GM12878 (cell line): ENCODE results near the gene FOXP1. TPM values are rescaled to one million over a fixed set of nuclear protein-coding genes. Genes with fewer than 3 reads are reported as not detected.

Experiments
- ATAC-seq: fragments of 200-7000 bp; cut with Tn5 transposase; 3 replicates; pipeline ENCODE4 v1.9.1; 2020; ENCODE audit warnings: mild to moderate bottlenecking, moderate library complexity
- BruUV-seq: library from RNA; stranded (reverse); fragments of 400-500 nt; replicated peaks from 2 replicates; lab custom pipeline; 2021; lab: Mats Ljungman, UMichigan
- CTCF ChIA-PET: fragments of 300-600 bp; sonication (Branson Sonifier 250); formaldehyde crosslinking; extraction: SDS; loops from one replicate; lab custom pipeline; 2021; ENCODE audit warnings: inconsistent platforms; lab: Yijun Ruan, JAX
- POLR2A ChIA-PET: fragments of 350-600 bp; formaldehyde crosslinking; extraction: SDS; loops from one replicate; lab custom pipeline; 2021; ENCODE audit warnings: inconsistent platforms; lab: Charles Lee
- RAD21 ChIA-PET: fragments of 300-600 bp; sonication (Branson Sonifier 250); formaldehyde crosslinking; loops from one replicate; lab custom pipeline; 2023; ENCODE audit warnings: antibody characterized with exemption; ENCODE audit not compliant: unreplicated experiment; lab: Charles Lee
- SMC1A ChIA-PET: fragments of 300-600 bp; sonication (Branson Sonifier 250); formaldehyde crosslinking; loops from one replicate; lab custom pipeline; 2023; ENCODE audit not compliant: unreplicated experiment, uncharacterized antibody; lab: Charles Lee
- DNase-seq: peaks from one replicate; pipeline ENCODE4 v3.0.0-alpha.2; 2011; ENCODE audit warnings: low read depth, low spot score
- FAIRE-seq: peaks from 3 replicates; lab custom pipeline; 2011; peaks lifted over from hg19 to GRCh38; lab: Jason Lieb, UNC
- H2AFZ ChIP-seq: 2 replicates; pipeline ENCODE4 v1.6.0; 2011; ENCODE audit warnings: low read depth, low read length, control low read depth; ENCODE audit not compliant: control insufficient read depth
- H3K27ac ChIP-seq: 2 replicates; pipeline ENCODE4 v1.5.1; 2011; ENCODE audit warnings: control low read depth; ENCODE audit not compliant: control insufficient read depth, insufficient read depth
- H3K27me3 ChIP-seq, 2 experiments: replicated peaks in 1 of 2; 2 replicates each; pipeline versions ENCODE4 v1.6.0 to v1.6.1; 2011; ENCODE audit warnings: low read length in 1 of 2; ENCODE audit not compliant: control insufficient read depth in 2 of 2, insufficient read depth in 2 of 2
- H3K36me3 ChIP-seq, 2 experiments: 2 replicates each; pipeline ENCODE4 v1.5.1; 2011; ENCODE audit warnings: low read length in 1 of 2; ENCODE audit not compliant: control insufficient read depth in 2 of 2, insufficient read depth in 2 of 2
- H3K4me1 ChIP-seq: 2 replicates; pipeline ENCODE4 v1.6.1; 2011; ENCODE audit warnings: mild to moderate bottlenecking, low read length, moderate library complexity, mixed read lengths; ENCODE audit not compliant: control insufficient read depth, insufficient read depth
- H3K4me2 ChIP-seq: 2 replicates; pipeline ENCODE4 v1.6.0; 2011; ENCODE audit warnings: control low read depth; ENCODE audit not compliant: control insufficient read depth, insufficient read depth
- H3K4me3 ChIP-seq: fragments of 200-600 bp; sonication (generic); 2 replicates; pipeline ENCODE4 v1.5.1; 2016
- H3K79me2 ChIP-seq: 2 replicates; pipeline ENCODE4 v1.6.0; 2011; ENCODE audit warnings: low read length; ENCODE audit not compliant: control insufficient read depth, insufficient read depth
- H3K9ac ChIP-seq: 2 replicates; pipeline ENCODE4 v1.8.0; 2011; ENCODE audit warnings: low read length, control low read depth, mixed read lengths; ENCODE audit not compliant: control insufficient read depth, insufficient read depth
- H3K9me3 ChIP-seq: replicated peaks from 3 replicates; pipeline ENCODE4 v1.5.1; 2011; ENCODE audit warnings: mild to moderate bottlenecking, low read length; ENCODE audit not compliant: control insufficient read depth, insufficient read depth
- H4K20me1 ChIP-seq: 2 replicates; pipeline ENCODE4 v1.6.0; 2011; ENCODE audit not compliant: control insufficient read depth, insufficient read depth
- CBFB ChIP-seq: IDR thresholded peaks from 2 replicates; pipeline ENCODE4 v1.6.1; 2016; ENCODE audit warnings: antibody characterized with exemption, low read depth
- CEBPZ ChIP-seq: fragments of 150-350 bp; IDR thresholded peaks from 2 replicates; pipeline ENCODE4 v1.6.1; 2016; ENCODE audit warnings: low read depth, low read length
- CHD4 ChIP-seq: fragments of 200-600 bp; sonication (generic); IDR thresholded peaks from 2 replicates; pipeline ENCODE4 v1.6.1; 2016; ENCODE audit warnings: mild to moderate bottlenecking
- CREB1 ChIP-seq: IDR thresholded peaks from 2 replicates; pipeline ENCODE4 v1.6.1; 2012; ENCODE audit warnings: low read depth, mild to moderate bottlenecking, inconsistent platforms
- CUX1 ChIP-seq: IDR thresholded peaks from 2 replicates; pipeline ENCODE4 v1.6.1; 2012; ENCODE audit warnings: improper control_type of control experiment, low read depth, low read length; ENCODE audit not compliant: insufficient replicate concordance
- E2F4 ChIP-seq: IDR thresholded peaks from 2 replicates; pipeline ENCODE4 v1.6.1; 2012; ENCODE audit warnings: low read depth, low read length, improper control_type of control experiment
- TAF1 ChIP-seq: IDR thresholded peaks from 2 replicates; pipeline ENCODE4 v1.6.1; 2011; ENCODE audit warnings: mild to moderate bottlenecking, low read depth, low read length, borderline replicate concordance
- TBL1XR1 ChIP-seq: IDR thresholded peaks from 2 replicates; pipeline ENCODE4 v1.6.1; 2012; ENCODE audit warnings: low read depth, low read length, improper control_type of control experiment
- ZBTB33 ChIP-seq: fragments of 450-650 bp; IDR thresholded peaks from 2 replicates; pipeline ENCODE4 v1.6.1; 2017; ENCODE audit warnings: mild to moderate bottlenecking
- WGBS: methylation state at CpG from one replicate; pipeline ENCODE4 v1.1.6; 2016; ENCODE audit warnings: low lambda C conversion rate; ENCODE audit not compliant: insufficient replicate concordance, insufficient coverage; ENCODE audit errors: missing lambda C conversion rate; 5-methylcytosine and 5-hydroxymethylcytosine counted together
- in situ Hi-C: fragments of 300-500 bp; cut with MboI; formaldehyde crosslinking; loops from 9 replicates; pipeline ENCODE4 v1.14.3; 2018; ENCODE audit warnings: mixed read lengths
- intact Hi-C: fragments of 100-400 bp; cut with micrococcal nuclease; formaldehyde crosslinking; loops from one replicate; pipeline ENCODE4 v1.14.2; 2022; ENCODE audit not compliant: unreplicated experiment
- polyA plus RNA-seq, 11 experiments: library from polyadenylated mRNA; depleted of rRNA in 4 of 11; unstranded in 6 of 11; stranded (reverse) in 5 of 11; fragments of >200 nt; fragmentation: Nextera tagmentation in 4 of 11; fragmentation: Illumina TruSeq in 1 of 11; extraction: Ambion mirVana in 4 of 11; extraction: Trizol in 1 of 11; gene quantifications; 1 replicate in 1 of 11; 2 replicates in 10 of 11; pipeline versions ENCODE4 v1.2.1 to v1.2.3, GENCODE V29; 2011 to 2016; ENCODE audit warnings: inconsistent platforms in 2 of 11, missing spikeins in 2 of 11, low read depth in 1 of 11
- total RNA-seq, 4 experiments: library from RNA; depleted of rRNA in 3 of 4; stranded (reverse); fragments of >200 nt in 3 of 4; fragmentation: Illumina TruSeq in 1 of 4; extraction: Trizol in 1 of 4; gene quantifications; 2 replicates each; pipeline versions ENCODE4 v1.2.1 to v1.2.3, GENCODE V29; 2013 to 2021
- TF ChIP-seq, protein P1 (sequence below): fragments of 450-650 bp; IDR thresholded peaks from 2 replicates; pipeline ENCODE4 v1.6.1; 2018; ENCODE audit warnings: borderline replicate concordance, mild to moderate bottlenecking; ENCODE audit not compliant: partially characterized antibody

Gene FOXP1
- total and polyA plus RNA-seq, 10 of the 15 experiments (the other 5 are each of a cell fraction or from before 2014, with no cell fraction given): 0.05 to 1.6 (median 0.20) TPM; not detected in 1

- BruUV-seq: no TSS peak
- Histone ChIP-seq H3K4me2 (no peak overlapping the region), H3K4me1 (no peaks in the 10 kb centered on the region), H3K79me2 (no peaks in the 10 kb centered on the region), H3K4me3 (no peak overlapping the region), H3K27ac (no peak overlapping the region), H4K20me1 (no peaks in the 10 kb centered on the region), H2AFZ (no peak overlapping the region), H3K36me3 (no peaks in the 10 kb centered on the region), H3K27me3 (no peaks in the 10 kb centered on the region; a peak in 1 of 4 replicates), H3K9ac (no peak overlapping the region), H3K9me3 (no peaks in the 10 kb centered on the region)
- ChIA-PET SMC1A (interaction anchor here (0.6 kb wide), 1 partner anchor 1575 kb away, joined by 3 read pairs; no protein-coding TSS in a partner anchor), CTCF (no interaction called here), RAD21 (no interaction called here), POLR2A (no interaction called here)
- in situ Hi-C loops: no loop called here
- ATAC-seq: no peak
- WGBS: 9% methylated on average over 6 of the region's 6 CpGs
- intact Hi-C loops: no loop called here
- no peak for FAIRE-seq
- DNase-seq: no peak
- TF ChIP-seq, protein P1, sequence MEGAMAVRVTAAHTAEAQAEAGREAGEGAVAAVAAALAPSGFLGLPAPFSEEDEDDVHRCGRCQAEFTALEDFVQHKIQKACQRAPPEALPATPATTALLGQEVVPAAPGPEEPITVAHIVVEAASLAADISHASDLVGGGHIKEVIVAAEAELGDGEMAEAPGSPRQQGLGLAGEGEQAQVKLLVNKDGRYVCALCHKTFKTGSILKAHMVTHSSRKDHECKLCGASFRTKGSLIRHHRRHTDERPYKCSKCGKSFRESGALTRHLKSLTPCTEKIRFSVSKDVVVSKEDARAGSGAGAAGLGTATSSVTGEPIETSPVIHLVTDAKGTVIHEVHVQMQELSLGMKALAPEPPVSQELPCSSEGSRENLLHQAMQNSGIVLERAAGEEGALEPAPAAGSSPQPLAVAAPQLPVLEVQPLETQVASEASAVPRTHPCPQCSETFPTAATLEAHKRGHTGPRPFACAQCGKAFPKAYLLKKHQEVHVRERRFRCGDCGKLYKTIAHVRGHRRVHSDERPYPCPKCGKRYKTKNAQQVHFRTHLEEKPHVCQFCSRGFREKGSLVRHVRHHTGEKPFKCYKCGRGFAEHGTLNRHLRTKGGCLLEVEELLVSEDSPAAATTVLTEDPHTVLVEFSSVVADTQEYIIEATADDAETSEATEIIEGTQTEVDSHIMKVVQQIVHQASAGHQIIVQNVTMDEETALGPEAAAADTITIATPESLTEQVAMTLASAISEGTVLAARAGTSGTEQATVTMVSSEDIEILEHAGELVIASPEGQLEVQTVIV: no peak
- TF ChIP-seq CREB1: no peak
- no peak for TF ChIP-seq ZBTB33
- no peak for TF ChIP-seq CEBPZ
- no peak for TF ChIP-seq TBL1XR1
- no peak for TF ChIP-seq CUX1
- no peak for TF ChIP-seq CHD4
- no peak for TF ChIP-seq CBFB
- no peak for TF ChIP-seq TAF1
- no peak for TF ChIP-seq E2F4
Observed at GRCh38 chr3:71618538-71618937, 35.0 kb upstream of the FOXP1 start.
